ENCODE results near the gene MMP28.

MMP28 gene

GRCh38 chr17:35717475-35717874, 78.0 kb downstream of the MMP28 start:
- FAIRE-seq, result no peak

GRCh38 chr17:35716897-35717465, 78.5 kb downstream of the MMP28 start:
- FAIRE-seq, result no peak

- no peak for FAIRE-seq
Measured at GRCh38 chr17:35716173-35716572, 79.3 kb downstream of the MMP28 start.
